Pulmonary artery endothelial cell (primary cell): Measurements from ENCODE around the gene CIAPIN1. TPM values are rescaled to one million over a fixed set of nuclear protein-coding genes. Genes with fewer than 3 reads are reported as not detected.

Experiments
- DNase-seq: peaks from one replicate; pipeline ENCODE4 v3.0.0-alpha.2; 2011; ENCODE audit warnings: low read depth, low spot score
- total RNA-seq: library from RNA; depleted of rRNA; stranded (reverse); fragments of >200 nt; gene quantifications from 2 replicates; pipeline ENCODE4 v1.2.3, GENCODE V29; 2014

Gene CIAPIN1
- total RNA-seq, 1 donor from 2014 or later = 80.8 TPM

DNA sequence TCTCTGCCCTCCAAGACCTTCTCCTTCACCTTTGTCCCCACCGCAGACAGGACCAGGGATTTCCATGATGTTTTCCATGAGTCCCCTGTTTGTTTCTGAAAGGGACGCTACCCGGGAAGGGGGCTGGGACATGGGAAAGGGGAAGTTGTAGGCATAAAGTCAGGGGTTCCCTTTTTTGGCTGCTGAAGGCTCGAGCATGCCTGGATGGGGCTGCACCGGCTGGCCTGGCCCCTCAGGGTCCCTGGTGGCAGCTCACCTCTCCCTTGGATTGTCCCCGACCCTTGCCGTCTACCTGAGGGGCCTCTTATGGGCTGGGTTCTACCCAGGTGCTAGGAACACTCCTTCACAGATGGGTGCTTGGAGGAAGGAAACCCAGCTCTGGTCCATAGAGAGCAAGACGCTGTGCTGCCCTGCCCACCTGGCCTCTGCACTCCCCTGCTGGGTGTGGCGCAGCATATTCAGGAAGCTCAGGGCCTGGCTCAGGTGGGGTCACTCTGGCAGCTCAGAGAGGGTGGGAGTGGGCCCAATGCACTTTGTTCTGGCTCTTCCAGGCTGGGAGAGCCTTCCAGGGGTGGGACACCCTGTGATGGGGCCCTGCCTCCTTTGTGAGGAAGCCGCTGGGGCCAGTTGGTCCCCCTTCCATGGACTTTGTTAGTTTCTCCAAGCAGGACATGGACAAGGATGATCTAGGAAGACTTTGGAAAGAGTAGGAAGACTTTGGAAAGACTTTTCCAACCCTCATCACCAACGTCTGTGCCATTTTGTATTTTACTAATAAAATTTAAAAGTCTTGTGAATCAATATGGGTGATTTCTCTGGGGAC lies 62.7 kb downstream of the CIAPIN1 start:
- no peak for DNase-seq

DNA sequence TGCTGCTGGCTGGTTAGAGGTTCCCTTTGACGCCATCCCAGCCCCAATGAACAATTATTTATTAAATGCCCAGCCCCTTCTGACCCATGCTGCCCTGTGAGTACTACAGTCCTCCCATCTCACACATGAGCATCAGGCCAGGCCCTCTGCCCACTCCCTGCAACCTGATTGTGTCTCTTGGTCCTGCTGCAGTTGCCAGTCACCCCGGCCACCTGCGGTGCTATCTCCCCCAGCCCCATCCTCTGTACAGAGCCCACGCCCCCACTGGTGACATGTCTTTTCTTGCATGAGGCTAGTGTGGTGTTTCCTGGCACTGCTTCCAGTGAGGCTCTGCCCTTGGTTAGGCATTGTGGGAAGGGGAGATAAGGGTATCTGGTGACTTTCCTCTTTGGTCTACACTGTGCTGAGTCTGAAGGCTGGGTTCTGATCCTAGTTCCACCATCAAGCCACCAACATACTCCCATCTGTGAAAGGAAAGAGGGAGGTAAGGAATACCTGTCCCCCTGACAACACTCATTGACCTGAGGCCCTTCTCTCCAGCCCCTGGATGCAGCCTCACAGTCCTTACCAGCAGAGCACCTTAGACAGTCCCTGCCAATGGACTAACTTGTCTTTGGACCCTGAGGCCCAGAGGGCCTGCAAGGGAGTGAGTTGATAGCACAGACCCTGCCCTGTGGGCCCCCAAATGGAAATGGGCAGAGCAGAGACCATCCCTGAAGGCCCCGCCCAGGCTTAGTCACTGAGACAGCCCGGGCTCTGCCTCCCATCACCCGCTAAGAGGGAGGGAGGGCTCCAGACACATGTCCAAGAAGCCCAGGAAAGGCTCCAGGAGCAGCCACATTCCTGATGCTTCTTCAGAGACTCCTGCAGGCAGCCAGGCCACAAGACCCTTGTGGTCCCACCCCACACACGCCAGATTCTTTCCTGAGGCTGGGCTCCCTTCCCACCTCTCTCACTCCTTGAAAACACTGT lies 63.6 kb downstream of the CIAPIN1 start:
- no peak for DNase-seq

DNA sequence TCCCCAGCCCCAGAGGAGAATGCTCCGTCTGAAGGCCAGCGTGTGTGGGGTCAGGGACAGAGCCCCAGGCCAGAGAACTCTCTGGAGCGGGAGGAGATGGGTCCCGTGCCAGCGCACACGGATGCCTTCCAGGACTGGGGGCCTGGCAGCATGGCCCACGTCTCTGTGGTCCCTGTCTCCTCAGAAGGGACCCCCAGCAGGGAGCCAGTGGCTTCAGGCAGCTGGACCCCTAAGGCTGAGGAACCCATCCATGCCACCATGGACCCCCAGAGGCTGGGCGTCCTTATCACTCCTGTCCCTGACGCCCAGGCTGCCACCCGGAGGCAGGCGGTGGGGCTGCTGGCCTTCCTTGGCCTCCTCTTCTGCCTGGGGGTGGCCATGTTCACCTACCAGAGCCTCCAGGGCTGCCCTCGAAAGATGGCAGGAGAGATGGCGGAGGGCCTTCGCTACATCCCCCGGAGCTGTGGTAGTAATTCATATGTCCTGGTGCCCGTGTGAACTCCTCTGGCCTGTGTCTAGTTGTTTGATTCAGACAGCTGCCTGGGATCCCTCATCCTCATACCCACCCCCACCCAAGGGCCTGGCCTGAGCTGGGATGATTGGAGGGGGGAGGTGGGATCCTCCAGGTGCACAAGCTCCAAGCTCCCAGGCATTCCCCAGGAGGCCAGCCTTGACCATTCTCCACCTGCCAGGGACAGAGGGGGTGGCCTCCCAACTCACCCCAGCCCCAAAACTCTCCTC lies 64.5 kb downstream of the CIAPIN1 start:
- no peak for DNase-seq

DNA sequence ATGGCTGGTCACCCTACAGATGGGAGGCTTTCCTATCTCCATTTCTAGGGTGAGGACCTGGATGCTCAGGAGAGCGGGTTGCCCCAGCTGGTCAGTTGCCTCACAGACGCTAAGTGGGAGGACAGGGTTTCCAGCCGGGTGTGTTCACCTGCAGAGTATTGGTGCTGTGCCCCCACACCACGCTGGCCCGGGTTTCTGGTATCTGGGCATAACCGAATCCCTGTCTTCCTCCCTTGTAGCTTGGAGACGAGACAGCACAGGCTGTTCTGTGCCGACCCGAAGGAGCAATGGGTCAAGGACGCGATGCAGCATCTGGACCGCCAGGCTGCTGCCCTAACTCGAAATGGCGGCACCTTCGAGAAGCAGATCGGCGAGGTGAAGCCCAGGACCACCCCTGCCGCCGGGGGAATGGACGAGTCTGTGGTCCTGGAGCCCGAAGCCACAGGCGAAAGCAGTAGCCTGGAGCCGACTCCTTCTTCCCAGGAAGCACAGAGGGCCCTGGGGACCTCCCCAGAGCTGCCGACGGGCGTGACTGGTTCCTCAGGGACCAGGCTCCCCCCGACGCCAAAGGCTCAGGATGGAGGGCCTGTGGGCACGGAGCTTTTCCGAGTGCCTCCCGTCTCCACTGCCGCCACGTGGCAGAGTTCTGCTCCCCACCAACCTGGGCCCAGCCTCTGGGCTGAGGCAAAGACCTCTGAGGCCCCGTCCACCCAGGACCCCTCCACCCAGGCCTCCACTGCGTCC lies 65.2 kb downstream of the CIAPIN1 start:
- no peak for DNase-seq

DNA sequence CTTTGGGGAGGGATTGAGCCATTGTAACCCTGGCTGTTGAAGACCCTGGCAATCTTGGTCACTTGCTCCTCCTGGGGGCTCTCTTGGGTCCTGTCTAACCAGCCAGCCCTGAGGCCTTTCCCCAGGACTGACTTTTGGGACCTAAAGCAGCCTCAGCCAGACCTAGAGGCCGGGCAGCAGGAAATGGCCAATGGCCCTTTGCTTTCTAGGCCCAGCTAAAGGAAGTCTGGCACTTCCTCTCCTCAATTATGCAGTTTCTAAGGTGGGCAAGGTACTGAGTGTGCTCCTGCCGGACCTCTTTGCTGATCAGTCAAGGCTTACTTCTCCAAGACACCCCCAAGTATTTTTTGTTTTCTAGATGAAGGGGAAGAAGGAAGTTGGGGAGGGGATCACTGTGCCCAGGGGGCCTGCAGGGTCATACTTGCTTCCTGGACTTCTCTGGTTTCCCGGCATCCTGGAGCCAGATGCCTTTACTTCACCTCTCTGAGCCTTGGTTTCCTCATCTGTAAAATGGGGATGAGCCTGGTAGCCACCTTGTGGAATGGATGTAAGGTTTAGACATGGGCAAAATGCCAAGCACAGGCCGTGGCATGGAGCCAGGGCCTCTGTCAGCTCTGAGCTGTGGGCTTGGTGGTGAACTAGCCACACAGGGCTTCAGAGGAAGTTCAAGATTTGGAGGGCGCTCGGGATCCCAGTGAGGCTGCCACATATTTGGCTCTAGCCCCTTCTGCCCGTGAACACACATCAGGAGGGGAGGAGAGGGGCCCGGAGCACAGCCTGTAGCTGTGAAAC lies 66.3 kb downstream of the CIAPIN1 start:
- DNase-seq = no peak

DNA sequence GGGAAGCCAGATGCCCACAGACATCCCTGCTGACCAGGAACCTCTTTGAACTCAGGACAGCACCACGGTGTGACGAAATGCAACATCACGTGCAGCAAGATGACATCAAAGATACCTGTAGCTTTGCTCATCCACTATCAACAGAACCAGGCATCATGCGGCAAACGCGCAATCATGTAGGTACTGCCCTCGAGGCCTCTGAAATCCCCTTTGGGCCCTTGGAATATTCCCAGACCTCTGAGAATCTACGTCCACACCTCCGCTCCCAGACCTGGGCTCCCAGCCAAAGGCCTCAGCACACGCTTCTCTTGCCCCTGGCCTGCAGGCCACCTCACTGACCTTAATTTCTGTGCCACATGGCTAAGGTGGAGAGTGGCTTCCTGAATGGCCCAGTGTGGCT lies 67.6 kb downstream of the CIAPIN1 start:
- DNase-seq = no peak

Other genes starting within 250 kb of the CIAPIN1 start
- gene ARL2BP, start 202.1 kb downstream of the CIAPIN1 start, total RNA-seq = 92.6 and 94.5 TPM in 2 replicates
- gene PLLP, start 162.7 kb downstream of the CIAPIN1 start, total RNA-seq = 1.5 and 8.4 TPM in 2 replicates
- not detected in 2 replicates for gene CCL22, start 88.6 kb downstream of the CIAPIN1 start, total RNA-seq
- 2.1 and 3.0 TPM in 2 replicates for gene CX3CL1, start 74.9 kb downstream of the CIAPIN1 start, total RNA-seq
- not detected in 2 replicates for gene CCL17, start 42.6 kb downstream of the CIAPIN1 start, total RNA-seq
- 51.2 and 51.8 TPM in 2 replicates for gene COQ9, start 94 bp upstream of the CIAPIN1 start, total RNA-seq
- gene POLR2C, start 15.3 kb upstream of the CIAPIN1 start, total RNA-seq = 136 and 144 TPM in 2 replicates
- 26.8 and 29.7 TPM in 2 replicates for gene DOK4, start 39.1 kb upstream of the CIAPIN1 start, total RNA-seq
- 9.4 and 13.9 TPM in 2 replicates for gene CCDC102A, start 89.2 kb upstream of the CIAPIN1 start, total RNA-seq
- gene ADGRG5, start 95.3 kb upstream of the CIAPIN1 start, total RNA-seq = not detected in 2 replicates
- gene ADGRG1, start 181.2 kb upstream of the CIAPIN1 start, total RNA-seq = 22.8 and 32.1 TPM in 2 replicates
- gene ADGRG3, start 220.9 kb upstream of the CIAPIN1 start, total RNA-seq = not detected in 2 replicates
- 0.13 and 0.21 TPM in 2 replicates for gene DRC7, start 247.4 kb upstream of the CIAPIN1 start, total RNA-seq